ENCODE results near the gene KNCN. TPM values are rescaled to one million over a fixed set of nuclear protein-coding genes. Genes with fewer than 3 reads are reported as not detected.

The KNCN gene
- total and polyA plus RNA-seq, 7 experiments from 2014 or later, result not detected

- POLR2A ChIA-PET, result no interaction called here
Observed at GRCh38 chr1:46512135-46512791, 39.2 kb downstream of the KNCN start.

GRCh38 chr1:46510998-46511365 lies 40.5 kb downstream of the KNCN start:
- ChIA-PET POLR2A (no interaction called here), CTCF (no interaction called here)
- DNase-seq (no peak), ATAC-seq (no peak)
- Mint-ChIP-seq H3K27me3 (peaks cover 4 to 27% (median 9%) of the 10 kb centered on the region in 5 donors), H3K36me3 (no peaks in the 10 kb centered on the region), H3K4me1 (no peaks in the 10 kb centered on the region), H3K4me3 (no peak overlapping the region), H3K9me3 (no peaks in the 10 kb centered on the region), H3K27ac (no peak overlapping the region)
- Histone ChIP-seq H3K27ac (ENCODE audit: low read depth, low read length) (no peak overlapping the region), H3K9me3 (ENCODE audit: control insufficient read depth in 2 of 3, low read length in 3 of 3) (no peaks in the 10 kb centered on the region), H3K36me3 (ENCODE audit: control insufficient read depth in 2 of 3, insufficient read depth in 3 of 3, low read length in 3 of 3) (no peaks in the 10 kb centered on the region), H3K4me3 (ENCODE audit: low read length) (no peak overlapping the region), H3K27me3 (ENCODE audit: control insufficient read depth in 2 of 2, insufficient read depth in 2 of 2, low read length in 2 of 2) (no peaks in the 10 kb centered on the region), H3K4me1 (ENCODE audit: control insufficient read depth in 2 of 2, insufficient read depth in 2 of 2, low read length in 2 of 2) (no peaks in the 10 kb centered on the region)
- intact Hi-C loops (cut with micrococcal nuclease), result no loop called here

More at GRCh38 chr1:46512135-46512791, 39.2 kb downstream of the KNCN start:
- Mint-ChIP-seq H3K27me3 (peaks cover 11 to 28% (median 22%) of the 10 kb centered on the region in 5 donors), H3K4me3 (no peak overlapping the region), H3K9me3 (no peaks in the 10 kb centered on the region), H3K4me1 (peaks cover 0 to 2% (median 0%) of the 10 kb centered on the region in 7 donors), H3K27ac (no peak overlapping the region), H3K36me3 (no peaks in the 10 kb centered on the region)
- intact Hi-C loops (cut with micrococcal nuclease), result no loop called here
- H3K27me3 ChIP-seq (ENCODE audit: control insufficient read depth in 2 of 2, insufficient read depth in 2 of 2, low read length in 2 of 2), result no peaks in the 10 kb centered on the region
- no peaks in the 10 kb centered on the region for H3K4me1 ChIP-seq (ENCODE audit: control insufficient read depth in 2 of 2, insufficient read depth in 2 of 2, low read length in 2 of 2)
- CTCF ChIA-PET, result no interaction called here
- H3K36me3 ChIP-seq (ENCODE audit: control insufficient read depth in 2 of 3, insufficient read depth in 3 of 3, low read length in 3 of 3), result no peaks in the 10 kb centered on the region
- H3K9me3 ChIP-seq (ENCODE audit: control insufficient read depth in 2 of 3, low read length in 3 of 3), result no peaks in the 10 kb centered on the region
- no peak overlapping the region for H3K27ac ChIP-seq (ENCODE audit: low read depth, low read length)
- H3K4me3 ChIP-seq (ENCODE audit: low read length), result no peak overlapping the region
- ATAC-seq, result no peak
- no peak for DNase-seq

- H3K9me3 Mint-ChIP-seq, result peaks cover 0 to 2% (median 0%) of the 10 kb centered on the region in 11 donors
- H3K4me1 ChIP-seq (ENCODE audit: control insufficient read depth in 2 of 2, insufficient read depth in 2 of 2, low read length in 2 of 2), result no peaks in the 10 kb centered on the region
- DNase-seq (no peak), ATAC-seq (no peak)
- no peak overlapping the region for H3K4me3 Mint-ChIP-seq
- no peak overlapping the region for H3K27ac Mint-ChIP-seq
- H3K9me3 ChIP-seq (ENCODE audit: control insufficient read depth in 2 of 3, low read length in 3 of 3), result no peaks in the 10 kb centered on the region
- intact Hi-C loops (cut with micrococcal nuclease), result no loop called here
- peaks cover 0 to 27% (median 7%) of the 10 kb centered on the region in 5 donors for H3K27me3 Mint-ChIP-seq
- no peak overlapping the region for H3K4me3 ChIP-seq (ENCODE audit: low read length)
- H3K27ac ChIP-seq (ENCODE audit: low read depth, low read length), result no peak overlapping the region
- H3K4me1 Mint-ChIP-seq, result no peaks in the 10 kb centered on the region
- ChIA-PET CTCF (interaction anchor here (0.6 kb wide), 1 partner anchor 16 kb away, joined by 3 read pairs; no protein-coding TSS in a partner anchor), POLR2A (no interaction called here)
- H3K27me3 ChIP-seq (ENCODE audit: control insufficient read depth in 2 of 2, insufficient read depth in 2 of 2, low read length in 2 of 2), result no peaks in the 10 kb centered on the region
- no peaks in the 10 kb centered on the region for H3K36me3 Mint-ChIP-seq
- H3K36me3 ChIP-seq (ENCODE audit: control insufficient read depth in 2 of 3, insufficient read depth in 3 of 3, low read length in 3 of 3), result no peaks in the 10 kb centered on the region
Observed at GRCh38 chr1:46510341-46510997, 41.0 kb downstream of the KNCN start.

GRCh38 chr1:46508757-46509156 lies 42.7 kb downstream of the KNCN start:
- no peaks in the 10 kb centered on the region for H3K4me1 Mint-ChIP-seq
- H3K27me3 ChIP-seq (ENCODE audit: control insufficient read depth in 2 of 2, insufficient read depth in 2 of 2, low read length in 2 of 2), result no peaks in the 10 kb centered on the region
- CTCF ChIA-PET, result no interaction called here
- H3K27ac ChIP-seq (ENCODE audit: low read depth, low read length), result no peak overlapping the region
- H3K4me3 ChIP-seq (ENCODE audit: low read length), result no peak overlapping the region
- peaks cover under 1 to 28% (median 9%) of the 10 kb centered on the region in 5 donors for H3K27me3 Mint-ChIP-seq
- no peaks in the 10 kb centered on the region for H3K4me1 ChIP-seq (ENCODE audit: control insufficient read depth in 2 of 2, insufficient read depth in 2 of 2, low read length in 2 of 2)
- no peaks in the 10 kb centered on the region for H3K9me3 ChIP-seq (ENCODE audit: control insufficient read depth in 2 of 3, low read length in 3 of 3)
- no peak overlapping the region for H3K27ac Mint-ChIP-seq
- POLR2A ChIA-PET, result no interaction called here
- H3K9me3 Mint-ChIP-seq, result peaks cover 0 to 2% (median 0%) of the 10 kb centered on the region in 11 donors
- intact Hi-C loops (cut with micrococcal nuclease), result no loop called here
- no peak for ATAC-seq
- H3K36me3 Mint-ChIP-seq, result no peaks in the 10 kb centered on the region
- H3K36me3 ChIP-seq (ENCODE audit: control insufficient read depth in 2 of 3, insufficient read depth in 3 of 3, low read length in 3 of 3), result no peaks in the 10 kb centered on the region
- no peak overlapping the region for H3K4me3 Mint-ChIP-seq
- DNase-seq, result no peak

- CTCF ChIA-PET, result interaction anchor here (0.5 kb wide), 1 partner anchor 60 kb away, joined by 3 read pairs; no protein-coding TSS in a partner anchor
- no peak overlapping the region for H3K27ac Mint-ChIP-seq
- H3K27me3 Mint-ChIP-seq, result peaks cover 17 to 28% (median 17%) of the 10 kb centered on the region in 5 donors
- intact Hi-C loops (cut with micrococcal nuclease), result no loop called here
- H3K4me1 Mint-ChIP-seq, result no peaks in the 10 kb centered on the region
- DNase-seq, result no peak
- Histone ChIP-seq H3K27ac (ENCODE audit: low read depth, low read length) (no peak overlapping the region), H3K4me1 (ENCODE audit: control insufficient read depth in 2 of 2, insufficient read depth in 2 of 2, low read length in 2 of 2) (no peaks in the 10 kb centered on the region), H3K27me3 (ENCODE audit: control insufficient read depth in 2 of 2, insufficient read depth in 2 of 2, low read length in 2 of 2) (no peaks in the 10 kb centered on the region), H3K9me3 (ENCODE audit: control insufficient read depth in 2 of 3, low read length in 3 of 3) (no peaks in the 10 kb centered on the region), H3K36me3 (ENCODE audit: control insufficient read depth in 2 of 3, insufficient read depth in 3 of 3, low read length in 3 of 3) (no peaks in the 10 kb centered on the region), H3K4me3 (ENCODE audit: low read length) (no peak overlapping the region)
- no peak overlapping the region for H3K4me3 Mint-ChIP-seq
- H3K36me3 Mint-ChIP-seq, result no peaks in the 10 kb centered on the region
- peaks cover 0 to 2% (median 0%) of the 10 kb centered on the region in 11 donors for H3K9me3 Mint-ChIP-seq
- no peak for ATAC-seq
- POLR2A ChIA-PET, result no interaction called here
Observed at GRCh38 chr1:46506470-46507219, 44.8 kb downstream of the KNCN start.

GRCh38 chr1:46503421-46503820 lies 48.0 kb downstream of the KNCN start:
- CTCF ChIA-PET, result no interaction called here
- no peak overlapping the region for H3K4me3 ChIP-seq (ENCODE audit: low read length)
- H3K4me1 Mint-ChIP-seq, result no peaks in the 10 kb centered on the region
- H3K36me3 Mint-ChIP-seq, result no peaks in the 10 kb centered on the region
- no peaks in the 10 kb centered on the region for H3K27me3 ChIP-seq (ENCODE audit: control insufficient read depth in 2 of 2, insufficient read depth in 2 of 2, low read length in 2 of 2)
- H3K36me3 ChIP-seq (ENCODE audit: control insufficient read depth in 2 of 3, insufficient read depth in 3 of 3, low read length in 3 of 3), result no peaks in the 10 kb centered on the region
- H3K9me3 ChIP-seq (ENCODE audit: control insufficient read depth in 2 of 3, low read length in 3 of 3), result no peaks in the 10 kb centered on the region
- no peak overlapping the region for H3K4me3 Mint-ChIP-seq
- H3K27me3 Mint-ChIP-seq, result peaks cover 21 to 34% (median 26%) of the 10 kb centered on the region in 5 donors
- H3K27ac Mint-ChIP-seq, result no peak overlapping the region
- DNase-seq (no peak), ATAC-seq (no peak)
- peaks cover 0 to 2% (median 0%) of the 10 kb centered on the region in 11 donors for H3K9me3 Mint-ChIP-seq
- intact Hi-C loops (cut with micrococcal nuclease), result no loop called here
- no peaks in the 10 kb centered on the region for H3K4me1 ChIP-seq (ENCODE audit: control insufficient read depth in 2 of 2, insufficient read depth in 2 of 2, low read length in 2 of 2)
- no peak overlapping the region for H3K27ac ChIP-seq (ENCODE audit: low read depth, low read length)
- POLR2A ChIA-PET, result no interaction called here
